K562 (cell line): Measurements from ENCODE around the gene TREH. TPM values are rescaled to one million over a fixed set of nuclear protein-coding genes. Genes with fewer than 3 reads are reported as not detected.

Source experiments
- NUFIP1 ChIP-seq: fragments of 450-650 bp; IDR thresholded peaks from 2 replicates; pipeline ENCODE4 v1.6.1; 2018; ENCODE audit not compliant: partially characterized antibody
- RB1 ChIP-seq: fragments of 450-650 bp; IDR thresholded peaks from 2 replicates; pipeline ENCODE4 v1.6.1; 2017; ENCODE audit warnings: low read depth, mild to moderate bottlenecking
- SNIP1 ChIP-seq: fragments of 450-650 bp; IDR thresholded peaks from 2 replicates; pipeline ENCODE4 v1.7.1; 2017; ENCODE audit warnings: low read depth, mild to moderate bottlenecking
- TFAM ChIP-seq: fragments of 250-450 bp; sonication (Bioruptor Pico); conservative IDR thresholded peaks from 2 replicates; pipeline ENCODE4 v1.5.0; 2021; ENCODE audit warnings: mild to moderate bottlenecking, moderate library complexity
- ZNF124 ChIP-seq: sonication (generic); formaldehyde crosslinking; IDR thresholded peaks from 2 replicates; pipeline ENCODE4 v1.8.1; 2022; ENCODE audit warnings: missing genetic modification reagents
- ZNF551 ChIP-seq: fragments of 250-450 bp; sonication (Bioruptor Pico); IDR thresholded peaks from 2 replicates; pipeline ENCODE4 v1.5.0; 2021; ENCODE audit warnings: mild to moderate bottlenecking, moderate library complexity
- polyA plus RNA-seq, 8 experiments: library from polyadenylated mRNA; depleted of rRNA in 4 of 8; stranded (reverse) in 5 of 8; unstranded in 3 of 8; fragments of >200 nt; fragmentation: Nextera tagmentation in 2 of 8; fragmentation: Illumina TruSeq in 1 of 8; extraction: Ambion mirVana in 2 of 8; extraction: Trizol in 1 of 8; gene quantifications; 2 replicates each; pipeline versions ENCODE4 v1.2.1 to v1.2.3, GENCODE V29; 2011 to 2014; ENCODE audit warnings: inconsistent platforms in 1 of 8, missing spikeins in 1 of 8
- total RNA-seq, 7 experiments: library from RNA; depleted of rRNA in 6 of 7; stranded (reverse); fragments of >200 nt in 6 of 7; fragmentation: Illumina TruSeq in 2 of 7; extraction: Trizol in 2 of 7; gene quantifications; 2 replicates each; pipeline versions ENCODE4 v1.2.1 to v1.2.3, GENCODE V29; 2011 to 2021; ENCODE audit warnings: low replicate concordance in 1 of 7
- TF ChIP-seq, protein P1 (sequence below): sonication (generic); formaldehyde crosslinking; IDR thresholded peaks from 2 replicates; pipeline ENCODE4 v1.8.1; 2023; ENCODE audit warnings: mild to moderate bottlenecking, missing genetic modification reagents
- TF ChIP-seq, protein P2 (sequence below): fragments of 250-450 bp; sonication (Bioruptor Pico); IDR thresholded peaks from 2 replicates; pipeline ENCODE4 v1.4.0; 2020
- TF ChIP-seq, protein P3 (sequence below), 3 experiments: fragments of 200-800 bp in 1 of 3; fragments of 250-450 bp in 1 of 3; fragments of 450-650 bp in 1 of 3; sonication (Bioruptor Pico) in 1 of 3; sonication (Bioruptor generic) in 1 of 3; formaldehyde crosslinking in 1 of 3; IDR thresholded peaks; 2 replicates each; pipeline versions ENCODE4 v1.6.1 to v1.8.0; 2016 to 2022; ENCODE audit warnings: mild to moderate bottlenecking in 2 of 3, missing genetic modification characterization in 2 of 3, missing compliant biosample characterization in 1 of 3, moderate library complexity in 1 of 3
- TF ChIP-seq, protein P4 (sequence below): fragments of 450-650 bp; IDR thresholded peaks from 2 replicates; pipeline ENCODE4 v1.7.1; 2018; ENCODE audit warnings: mild to moderate bottlenecking, low read depth; ENCODE audit not compliant: partially characterized antibody
- TF ChIP-seq, protein P5 (sequence below): fragments of 450-650 bp; IDR thresholded peaks from one replicate; pipeline ENCODE4 v1.6.1; 2018; ENCODE audit warnings: mild to moderate bottlenecking, moderate library complexity; ENCODE audit not compliant: partially characterized antibody
- TF ChIP-seq, protein P6 (sequence below): sonication (generic); formaldehyde crosslinking; IDR thresholded peaks from 2 replicates; pipeline ENCODE4 v1.8.1; 2022; ENCODE audit warnings: missing genetic modification reagents

The TREH gene
- total and polyA plus RNA-seq, 9 of the 15 experiments (the other 6 are each of a cell fraction or from before 2014, with no cell fraction given): 0.09 to 0.20 (median 0.11) TPM; not detected in 6

DNA sequence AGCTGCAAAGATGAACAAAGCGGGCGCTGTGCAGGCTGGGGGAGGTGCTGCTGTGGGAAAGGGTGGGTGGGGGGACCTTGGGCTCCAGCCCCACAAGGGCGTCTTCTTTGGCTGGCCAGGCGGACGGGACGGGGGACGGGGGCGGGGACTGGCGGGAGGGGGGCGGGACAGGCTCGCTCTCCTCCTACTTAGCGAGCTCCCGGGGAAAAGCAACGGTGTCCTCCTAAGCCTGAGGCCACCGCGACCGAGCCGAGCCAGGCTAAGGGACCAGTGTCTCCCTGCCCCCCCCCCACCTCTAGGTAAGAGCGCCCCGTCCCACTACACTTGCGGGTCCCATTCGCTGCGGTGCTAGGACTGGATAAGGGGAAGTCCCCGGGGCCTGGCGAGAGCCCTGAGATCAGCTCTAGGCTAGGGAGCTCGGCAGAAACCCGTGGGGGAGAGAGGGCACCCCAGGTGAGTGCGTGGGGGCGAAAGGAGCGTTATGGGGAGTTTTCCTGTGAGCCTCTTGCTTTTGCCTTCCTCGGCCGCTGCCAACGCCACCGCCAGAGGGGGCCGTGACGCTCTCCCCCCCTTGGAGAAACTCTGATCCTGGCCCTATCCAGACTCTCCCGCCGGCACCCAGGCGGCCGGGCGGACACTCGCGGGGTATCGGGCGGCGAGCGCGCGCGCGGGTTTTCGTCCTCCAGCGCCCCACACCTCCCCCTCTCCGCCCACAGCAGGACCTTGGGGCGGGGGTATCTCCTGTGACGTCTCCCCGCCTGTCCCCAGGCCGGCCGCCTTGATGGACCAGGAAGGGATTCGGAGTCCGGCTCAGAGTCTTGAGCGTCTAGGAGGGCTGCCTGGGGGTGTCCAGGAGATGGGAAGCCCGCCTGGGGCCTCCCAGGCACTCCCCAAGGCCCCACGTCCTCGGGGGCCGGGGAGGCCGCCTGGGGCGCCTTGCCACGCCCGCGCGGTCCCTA is 71.8 kb downstream of the TREH start, which contains the start of gene PHLDB1 (continued):
- TF ChIP-seq, protein P1, sequence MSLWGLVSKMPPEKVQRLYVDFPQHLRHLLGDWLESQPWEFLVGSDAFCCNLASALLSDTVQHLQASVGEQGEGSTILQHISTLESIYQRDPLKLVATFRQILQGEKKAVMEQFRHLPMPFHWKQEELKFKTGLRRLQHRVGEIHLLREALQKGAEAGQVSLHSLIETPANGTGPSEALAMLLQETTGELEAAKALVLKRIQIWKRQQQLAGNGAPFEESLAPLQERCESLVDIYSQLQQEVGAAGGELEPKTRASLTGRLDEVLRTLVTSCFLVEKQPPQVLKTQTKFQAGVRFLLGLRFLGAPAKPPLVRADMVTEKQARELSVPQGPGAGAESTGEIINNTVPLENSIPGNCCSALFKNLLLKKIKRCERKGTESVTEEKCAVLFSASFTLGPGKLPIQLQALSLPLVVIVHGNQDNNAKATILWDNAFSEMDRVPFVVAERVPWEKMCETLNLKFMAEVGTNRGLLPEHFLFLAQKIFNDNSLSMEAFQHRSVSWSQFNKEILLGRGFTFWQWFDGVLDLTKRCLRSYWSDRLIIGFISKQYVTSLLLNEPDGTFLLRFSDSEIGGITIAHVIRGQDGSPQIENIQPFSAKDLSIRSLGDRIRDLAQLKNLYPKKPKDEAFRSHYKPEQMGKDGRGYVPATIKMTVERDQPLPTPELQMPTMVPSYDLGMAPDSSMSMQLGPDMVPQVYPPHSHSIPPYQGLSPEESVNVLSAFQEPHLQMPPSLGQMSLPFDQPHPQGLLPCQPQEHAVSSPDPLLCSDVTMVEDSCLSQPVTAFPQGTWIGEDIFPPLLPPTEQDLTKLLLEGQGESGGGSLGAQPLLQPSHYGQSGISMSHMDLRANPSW (CRISPR knock-in tag): no peak
- 0 out of 2 replicates have a peak, but pooled peaks have one; percentile 53 for TF ChIP-seq RB1
- no peak for TF ChIP-seq NUFIP1
- TF ChIP-seq, protein P2, sequence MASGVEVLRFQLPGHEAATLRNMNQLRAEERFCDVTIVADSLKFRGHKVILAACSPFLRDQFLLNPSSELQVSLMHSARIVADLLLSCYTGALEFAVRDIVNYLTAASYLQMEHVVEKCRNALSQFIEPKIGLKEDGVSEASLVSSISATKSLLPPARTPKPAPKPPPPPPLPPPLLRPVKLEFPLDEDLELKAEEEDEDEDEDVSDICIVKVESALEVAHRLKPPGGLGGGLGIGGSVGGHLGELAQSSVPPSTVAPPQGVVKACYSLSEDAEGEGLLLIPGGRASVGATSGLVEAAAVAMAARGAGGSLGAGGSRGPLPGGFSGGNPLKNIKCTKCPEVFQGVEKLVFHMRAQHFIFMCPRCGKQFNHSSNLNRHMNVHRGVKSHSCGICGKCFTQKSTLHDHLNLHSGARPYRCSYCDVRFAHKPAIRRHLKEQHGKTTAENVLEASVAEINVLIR (CRISPR knock-in tag): no peak
- TF ChIP-seq, protein P3, sequence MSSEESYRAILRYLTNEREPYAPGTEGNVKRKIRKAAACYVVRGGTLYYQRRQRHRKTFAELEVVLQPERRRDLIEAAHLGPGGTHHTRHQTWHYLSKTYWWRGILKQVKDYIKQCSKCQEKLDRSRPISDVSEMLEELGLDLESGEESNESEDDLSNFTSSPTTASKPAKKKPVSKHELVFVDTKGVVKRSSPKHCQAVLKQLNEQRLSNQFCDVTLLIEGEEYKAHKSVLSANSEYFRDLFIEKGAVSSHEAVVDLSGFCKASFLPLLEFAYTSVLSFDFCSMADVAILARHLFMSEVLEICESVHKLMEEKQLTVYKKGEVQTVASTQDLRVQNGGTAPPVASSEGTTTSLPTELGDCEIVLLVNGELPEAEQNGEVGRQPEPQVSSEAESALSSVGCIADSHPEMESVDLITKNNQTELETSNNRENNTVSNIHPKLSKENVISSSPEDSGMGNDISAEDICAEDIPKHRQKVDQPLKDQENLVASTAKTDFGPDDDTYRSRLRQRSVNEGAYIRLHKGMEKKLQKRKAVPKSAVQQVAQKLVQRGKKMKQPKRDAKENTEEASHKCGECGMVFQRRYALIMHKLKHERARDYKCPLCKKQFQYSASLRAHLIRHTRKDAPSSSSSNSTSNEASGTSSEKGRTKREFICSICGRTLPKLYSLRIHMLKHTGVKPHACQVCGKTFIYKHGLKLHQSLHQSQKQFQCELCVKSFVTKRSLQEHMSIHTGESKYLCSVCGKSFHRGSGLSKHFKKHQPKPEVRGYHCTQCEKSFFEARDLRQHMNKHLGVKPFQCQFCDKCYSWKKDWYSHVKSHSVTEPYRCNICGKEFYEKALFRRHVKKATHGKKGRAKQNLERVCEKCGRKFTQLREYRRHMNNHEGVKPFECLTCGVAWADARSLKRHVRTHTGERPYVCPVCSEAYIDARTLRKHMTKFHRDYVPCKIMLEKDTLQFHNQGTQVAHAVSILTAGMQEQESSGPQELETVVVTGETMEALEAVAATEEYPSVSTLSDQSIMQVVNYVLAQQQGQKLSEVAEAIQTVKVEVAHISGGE (CRISPR knock-in tag; IDR thresholded peaks at IDR 0.05): no peak
- TF ChIP-seq SNIP1: no peak
- TF ChIP-seq, protein P4, sequence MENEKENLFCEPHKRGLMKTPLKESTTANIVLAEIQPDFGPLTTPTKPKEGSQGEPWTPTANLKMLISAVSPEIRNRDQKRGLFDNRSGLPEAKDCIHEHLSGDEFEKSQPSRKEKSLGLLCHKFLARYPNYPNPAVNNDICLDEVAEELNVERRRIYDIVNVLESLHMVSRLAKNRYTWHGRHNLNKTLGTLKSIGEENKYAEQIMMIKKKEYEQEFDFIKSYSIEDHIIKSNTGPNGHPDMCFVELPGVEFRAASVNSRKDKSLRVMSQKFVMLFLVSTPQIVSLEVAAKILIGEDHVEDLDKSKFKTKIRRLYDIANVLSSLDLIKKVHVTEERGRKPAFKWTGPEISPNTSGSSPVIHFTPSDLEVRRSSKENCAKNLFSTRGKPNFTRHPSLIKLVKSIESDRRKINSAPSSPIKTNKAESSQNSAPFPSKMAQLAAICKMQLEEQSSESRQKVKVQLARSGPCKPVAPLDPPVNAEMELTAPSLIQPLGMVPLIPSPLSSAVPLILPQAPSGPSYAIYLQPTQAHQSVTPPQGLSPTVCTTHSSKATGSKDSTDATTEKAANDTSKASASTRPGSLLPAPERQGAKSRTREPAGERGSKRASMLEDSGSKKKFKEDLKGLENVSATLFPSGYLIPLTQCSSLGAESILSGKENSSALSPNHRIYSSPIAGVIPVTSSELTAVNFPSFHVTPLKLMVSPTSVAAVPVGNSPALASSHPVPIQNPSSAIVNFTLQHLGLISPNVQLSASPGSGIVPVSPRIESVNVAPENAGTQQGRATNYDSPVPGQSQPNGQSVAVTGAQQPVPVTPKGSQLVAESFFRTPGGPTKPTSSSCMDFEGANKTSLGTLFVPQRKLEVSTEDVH: no peak
- TF ChIP-seq, protein P5, sequence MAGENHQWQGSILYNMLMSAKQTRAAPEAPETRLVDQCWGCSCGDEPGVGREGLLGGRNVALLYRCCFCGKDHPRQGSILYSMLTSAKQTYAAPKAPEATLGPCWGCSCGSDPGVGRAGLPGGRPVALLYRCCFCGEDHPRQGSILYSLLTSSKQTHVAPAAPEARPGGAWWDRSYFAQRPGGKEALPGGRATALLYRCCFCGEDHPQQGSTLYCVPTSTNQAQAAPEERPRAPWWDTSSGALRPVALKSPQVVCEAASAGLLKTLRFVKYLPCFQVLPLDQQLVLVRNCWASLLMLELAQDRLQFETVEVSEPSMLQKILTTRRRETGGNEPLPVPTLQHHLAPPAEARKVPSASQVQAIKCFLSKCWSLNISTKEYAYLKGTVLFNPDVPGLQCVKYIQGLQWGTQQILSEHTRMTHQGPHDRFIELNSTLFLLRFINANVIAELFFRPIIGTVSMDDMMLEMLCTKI: no peak
- TF ChIP-seq, protein P6, sequence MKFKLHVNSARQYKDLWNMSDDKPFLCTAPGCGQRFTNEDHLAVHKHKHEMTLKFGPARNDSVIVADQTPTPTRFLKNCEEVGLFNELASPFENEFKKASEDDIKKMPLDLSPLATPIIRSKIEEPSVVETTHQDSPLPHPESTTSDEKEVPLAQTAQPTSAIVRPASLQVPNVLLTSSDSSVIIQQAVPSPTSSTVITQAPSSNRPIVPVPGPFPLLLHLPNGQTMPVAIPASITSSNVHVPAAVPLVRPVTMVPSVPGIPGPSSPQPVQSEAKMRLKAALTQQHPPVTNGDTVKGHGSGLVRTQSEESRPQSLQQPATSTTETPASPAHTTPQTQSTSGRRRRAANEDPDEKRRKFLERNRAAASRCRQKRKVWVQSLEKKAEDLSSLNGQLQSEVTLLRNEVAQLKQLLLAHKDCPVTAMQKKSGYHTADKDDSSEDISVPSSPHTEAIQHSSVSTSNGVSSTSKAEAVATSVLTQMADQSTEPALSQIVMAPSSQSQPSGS (CRISPR knock-in tag): no peak
- no peak for TF ChIP-seq TFAM
- no peak for TF ChIP-seq ZNF124 (CRISPR knock-in tag)
- TF ChIP-seq ZNF551 (CRISPR knock-in tag): no peak
